ENCODE measurements around the gene MSMB. TPM values are rescaled to one million over a fixed set of nuclear protein-coding genes. Genes with fewer than 3 reads are reported as not detected.
"Not testable (repeated sequence)": the region's sequence is repeated elsewhere in the genome, so short reads cannot be mapped to it uniquely, and the experiment has no call there.

The MSMB gene
- total RNA-seq, 1 donor from 2014 or later = not detected

- Mint-ChIP-seq H3K27me3 (ENCODE audit: unreplicated experiment) (no peaks in the 10 kb centered on the region), H3K4me1 (ENCODE audit: unreplicated experiment) (no peaks in the 10 kb centered on the region), H3K27ac (ENCODE audit: unreplicated experiment) (no peak overlapping the region), H3K9me3 (ENCODE audit: unreplicated experiment) (no peaks in the 10 kb centered on the region), H3K36me3 (ENCODE audit: low read depth, unreplicated experiment) (peaks cover 37% of the 10 kb centered on the region), H3K4me3 (ENCODE audit: unreplicated experiment) (no peak overlapping the region)
- no peak for DNase-seq (ENCODE audit: low spot score)
- TF ChIP-seq CTCF (IDR thresholded peaks at IDR 0.05; ENCODE audit: unreplicated experiment) = no peak
These were observed 45.5 kb downstream of the MSMB start for GRCh38 chr10:46000538-46000937.

GRCh38 chr10:45999955-46000354 lies 46.1 kb downstream of the MSMB start:
- H3K4me1 Mint-ChIP-seq (ENCODE audit: unreplicated experiment); H3K9me3 Mint-ChIP-seq (ENCODE audit: unreplicated experiment); H3K27me3 Mint-ChIP-seq (ENCODE audit: unreplicated experiment); H3K27ac Mint-ChIP-seq (ENCODE audit: unreplicated experiment); H3K4me3 Mint-ChIP-seq (ENCODE audit: unreplicated experiment); DNase-seq (ENCODE audit: low spot score): not testable (repeated sequence)
- H3K36me3 Mint-ChIP-seq (ENCODE audit: low read depth, unreplicated experiment) = peaks cover 37% of the 10 kb centered on the region

GRCh38 chr10:45997994-45998763 lies 47.9 kb downstream of the MSMB start:
- peaks cover 36% of the 10 kb centered on the region for H3K36me3 Mint-ChIP-seq (ENCODE audit: low read depth, unreplicated experiment)
- peak overlapping the region; percentile 39 for H3K4me3 Mint-ChIP-seq (ENCODE audit: unreplicated experiment)
- no peaks in the 10 kb centered on the region for H3K4me1 Mint-ChIP-seq (ENCODE audit: unreplicated experiment)
- no peak overlapping the region for H3K27ac Mint-ChIP-seq (ENCODE audit: unreplicated experiment)
- no peaks in the 10 kb centered on the region for H3K9me3 Mint-ChIP-seq (ENCODE audit: unreplicated experiment)
- TF ChIP-seq CTCF (IDR thresholded peaks at IDR 0.05; ENCODE audit: unreplicated experiment) = no peak
- no peaks in the 10 kb centered on the region for H3K27me3 Mint-ChIP-seq (ENCODE audit: unreplicated experiment)
- no peak for DNase-seq (ENCODE audit: low spot score)

GRCh38 chr10:45997557-45997956 lies 48.5 kb downstream of the MSMB start:
- Mint-ChIP-seq H3K27me3 (ENCODE audit: unreplicated experiment) (no peaks in the 10 kb centered on the region), H3K4me3 (ENCODE audit: unreplicated experiment) (no peak overlapping the region), H3K4me1 (ENCODE audit: unreplicated experiment) (no peaks in the 10 kb centered on the region), H3K9me3 (ENCODE audit: unreplicated experiment) (no peaks in the 10 kb centered on the region), H3K36me3 (ENCODE audit: low read depth, unreplicated experiment) (peaks cover 38% of the 10 kb centered on the region), H3K27ac (ENCODE audit: unreplicated experiment) (no peak overlapping the region)
- no peak for TF ChIP-seq CTCF (IDR thresholded peaks at IDR 0.05; ENCODE audit: unreplicated experiment)
- DNase-seq (ENCODE audit: low spot score) = no peak

GRCh38 chr10:45985590-45985989 lies 60.5 kb downstream of the MSMB start:
- not testable (repeated sequence) for H3K4me3 Mint-ChIP-seq (ENCODE audit: unreplicated experiment); H3K4me1 Mint-ChIP-seq (ENCODE audit: unreplicated experiment); DNase-seq (ENCODE audit: low spot score); H3K27me3 Mint-ChIP-seq (ENCODE audit: unreplicated experiment); H3K27ac Mint-ChIP-seq (ENCODE audit: unreplicated experiment); H3K9me3 Mint-ChIP-seq (ENCODE audit: unreplicated experiment); H3K36me3 Mint-ChIP-seq (ENCODE audit: low read depth, unreplicated experiment)

GRCh38 chr10:45984473-45984872 lies 61.6 kb downstream of the MSMB start:
- not testable (repeated sequence) for DNase-seq (ENCODE audit: low spot score); H3K36me3 Mint-ChIP-seq (ENCODE audit: low read depth, unreplicated experiment); H3K9me3 Mint-ChIP-seq (ENCODE audit: unreplicated experiment); H3K4me3 Mint-ChIP-seq (ENCODE audit: unreplicated experiment); H3K27ac Mint-ChIP-seq (ENCODE audit: unreplicated experiment); H3K4me1 Mint-ChIP-seq (ENCODE audit: unreplicated experiment); H3K27me3 Mint-ChIP-seq (ENCODE audit: unreplicated experiment)

Data from endothelial cell (in vitro differentiated cells).